Endodermal cell (in vitro differentiated cells): ENCODE measurements around the gene CDRT4. TPM values are rescaled to one million over a fixed set of nuclear protein-coding genes. Genes with fewer than 3 reads are reported as not detected.

Experiments
- DNase-seq: peaks from one replicate; pipeline ENCODE4 v3.0.0-alpha.2; 2017
- H3K27ac ChIP-seq: 2 replicates; pipeline ENCODE4 v1.5.1; 2013; ENCODE audit warnings: mild to moderate bottlenecking, low read depth, low read length, moderate library complexity
- H3K27me3 ChIP-seq: 2 replicates; pipeline ENCODE4 v1.6.1; 2013; ENCODE audit warnings: mild to moderate bottlenecking, low read length, moderate library complexity; ENCODE audit not compliant: insufficient read depth, control insufficient read depth, poor library complexity, severe bottlenecking
- H3K36me3 ChIP-seq: 2 replicates; pipeline ENCODE4 v1.7.0; 2013; ENCODE audit warnings: mild to moderate bottlenecking, low read length, moderate library complexity; ENCODE audit not compliant: control insufficient read depth, insufficient read depth
- H3K4me1 ChIP-seq: one replicate; pipeline ENCODE4 v1.7.0; 2013; ENCODE audit warnings: low read length; ENCODE audit not compliant: control insufficient read depth, insufficient read depth
- H3K4me3 ChIP-seq: 2 replicates; pipeline ENCODE4 v1.5.1; 2013; ENCODE audit warnings: mild to moderate bottlenecking, low read length, moderate library complexity
- H3K9ac ChIP-seq: 2 replicates; pipeline ENCODE4 v1.6.1; 2013; ENCODE audit warnings: mild to moderate bottlenecking, low read length, moderate library complexity; ENCODE audit not compliant: poor library complexity, severe bottlenecking; ENCODE audit errors: extremely low read depth
- H3K9me3 ChIP-seq: 2 replicates; pipeline ENCODE4 v1.6.1; 2013; ENCODE audit warnings: mild to moderate bottlenecking, low read length, moderate library complexity; ENCODE audit not compliant: control insufficient read depth
- H3K27ac Mint-ChIP-seq: 2 replicates; pipeline ENCODE4 v1.8.0; 2020; ENCODE audit warnings: mixed read lengths
- H3K27me3 Mint-ChIP-seq: 2 replicates; pipeline ENCODE4 v1.8.0; 2021; ENCODE audit warnings: mild to moderate bottlenecking, mixed read lengths; ENCODE audit not compliant: insufficient read depth
- H3K36me3 Mint-ChIP-seq: 2 replicates; pipeline ENCODE4 v1.8.0; 2020; ENCODE audit warnings: low read depth, mixed read lengths
- H3K4me1 Mint-ChIP-seq: 2 replicates; pipeline ENCODE4 v1.8.0; 2020; ENCODE audit warnings: mixed read lengths
- H3K4me3 Mint-ChIP-seq: 2 replicates; pipeline ENCODE4 v1.8.0; 2020; ENCODE audit warnings: mild to moderate bottlenecking, moderate library complexity, mixed read lengths
- H3K9me3 Mint-ChIP-seq: 2 replicates; pipeline ENCODE4 v1.8.0; 2020; ENCODE audit warnings: mild to moderate bottlenecking, mixed read lengths
- WGBS, 2 experiments: methylation state at CpG; one replicate each; pipeline versions ENCODE4 v1.1.5 to v1.1.7; 2013; ENCODE audit warnings: missing lambda C conversion rate in 2 of 2, mixed read lengths in 1 of 2; ENCODE audit not compliant: insufficient coverage in 1 of 2, insufficient read length in 1 of 2; 5-methylcytosine and 5-hydroxymethylcytosine counted together
- total RNA-seq, 2 donors: library from RNA; stranded (reverse); fragmentation: NEBNext Ultra II Directional in 1 of 2; extraction: Animal tissue kit (Norgen Biotek cat#: 25700) in 1 of 2; gene quantifications; 2 replicates in 1 of 2; 3 replicates in 1 of 2; pipeline ENCODE4 v1.2.1, GENCODE V29; 2021
- TF ChIP-seq, protein P1 (sequence below): fragments of 200-600 bp; sonication (generic); conservative IDR thresholded peaks from 2 replicates; pipeline ENCODE4 v1.5.0; 2021; ENCODE audit warnings: antibody characterized with exemption, mild to moderate bottlenecking

The CDRT4 gene
- total RNA-seq, 2 donors from 2014 or later, result 16.4 to 39.7 TPM

DNA sequence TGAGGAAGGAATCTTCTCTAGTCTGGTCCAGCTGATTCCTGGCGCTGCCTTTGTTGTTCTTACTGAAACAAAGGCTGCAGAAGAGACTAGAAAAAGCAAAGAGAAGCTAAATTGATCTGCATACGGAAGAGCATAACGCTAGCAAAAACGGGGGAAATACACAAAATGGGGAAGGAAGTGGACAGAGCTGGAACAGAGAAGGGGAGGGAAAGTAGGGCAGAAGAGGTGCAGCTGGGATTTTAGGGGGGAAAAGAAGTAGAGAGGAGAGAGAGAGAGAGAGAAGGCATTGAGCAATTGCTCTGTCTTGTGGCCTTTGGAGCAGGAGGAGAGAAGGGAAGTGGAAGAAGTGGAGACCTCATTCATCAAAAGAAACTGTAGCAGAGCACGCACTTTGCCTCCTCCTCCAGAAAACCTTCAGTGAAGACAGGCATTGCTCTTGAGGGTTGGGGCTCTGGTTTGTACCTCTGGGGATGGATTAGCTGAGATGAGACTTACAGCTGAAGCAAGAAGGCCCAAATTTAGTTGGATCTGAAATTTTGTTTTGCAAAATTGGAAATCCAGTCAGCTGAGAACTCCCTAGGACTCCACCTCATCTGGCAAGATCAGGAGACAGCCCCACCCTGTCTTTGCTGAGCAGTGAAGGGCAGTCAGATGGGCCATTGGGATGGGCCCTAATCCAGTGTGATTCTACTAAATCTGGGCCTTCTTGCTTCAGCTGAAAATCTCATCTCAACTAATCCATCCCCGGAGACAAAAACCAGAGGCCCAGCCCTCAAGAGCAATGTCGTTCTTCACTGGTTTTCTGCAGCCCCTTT, 55.8 kb downstream of the CDRT4 start:
- Mint-ChIP-seq H3K27ac (no peak overlapping the region), H3K4me3 (no peak overlapping the region), H3K4me1 (no peaks in the 10 kb centered on the region), H3K27me3 (no peaks in the 10 kb centered on the region), H3K9me3 (no peaks in the 10 kb centered on the region), H3K36me3 (no peaks in the 10 kb centered on the region)
- no peak overlapping the region for H3K4me3 ChIP-seq
- no peaks in the 10 kb centered on the region for H3K9me3 ChIP-seq
- H3K36me3 ChIP-seq, result no peaks in the 10 kb centered on the region
- H3K27ac ChIP-seq, result no peak overlapping the region
- no peak for DNase-seq
- WGBS, 2 experiments, result 92 to 96% methylated on average over 6 to 7 of the region's 7 CpGs
- no peaks in the 10 kb centered on the region for H3K27me3 ChIP-seq
- H3K9ac ChIP-seq, result no peak overlapping the region
- TF ChIP-seq, protein P1, sequence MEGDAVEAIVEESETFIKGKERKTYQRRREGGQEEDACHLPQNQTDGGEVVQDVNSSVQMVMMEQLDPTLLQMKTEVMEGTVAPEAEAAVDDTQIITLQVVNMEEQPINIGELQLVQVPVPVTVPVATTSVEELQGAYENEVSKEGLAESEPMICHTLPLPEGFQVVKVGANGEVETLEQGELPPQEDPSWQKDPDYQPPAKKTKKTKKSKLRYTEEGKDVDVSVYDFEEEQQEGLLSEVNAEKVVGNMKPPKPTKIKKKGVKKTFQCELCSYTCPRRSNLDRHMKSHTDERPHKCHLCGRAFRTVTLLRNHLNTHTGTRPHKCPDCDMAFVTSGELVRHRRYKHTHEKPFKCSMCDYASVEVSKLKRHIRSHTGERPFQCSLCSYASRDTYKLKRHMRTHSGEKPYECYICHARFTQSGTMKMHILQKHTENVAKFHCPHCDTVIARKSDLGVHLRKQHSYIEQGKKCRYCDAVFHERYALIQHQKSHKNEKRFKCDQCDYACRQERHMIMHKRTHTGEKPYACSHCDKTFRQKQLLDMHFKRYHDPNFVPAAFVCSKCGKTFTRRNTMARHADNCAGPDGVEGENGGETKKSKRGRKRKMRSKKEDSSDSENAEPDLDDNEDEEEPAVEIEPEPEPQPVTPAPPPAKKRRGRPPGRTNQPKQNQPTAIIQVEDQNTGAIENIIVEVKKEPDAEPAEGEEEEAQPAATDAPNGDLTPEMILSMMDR, result no peak
- H3K4me1 ChIP-seq, result no peaks in the 10 kb centered on the region

DNA sequence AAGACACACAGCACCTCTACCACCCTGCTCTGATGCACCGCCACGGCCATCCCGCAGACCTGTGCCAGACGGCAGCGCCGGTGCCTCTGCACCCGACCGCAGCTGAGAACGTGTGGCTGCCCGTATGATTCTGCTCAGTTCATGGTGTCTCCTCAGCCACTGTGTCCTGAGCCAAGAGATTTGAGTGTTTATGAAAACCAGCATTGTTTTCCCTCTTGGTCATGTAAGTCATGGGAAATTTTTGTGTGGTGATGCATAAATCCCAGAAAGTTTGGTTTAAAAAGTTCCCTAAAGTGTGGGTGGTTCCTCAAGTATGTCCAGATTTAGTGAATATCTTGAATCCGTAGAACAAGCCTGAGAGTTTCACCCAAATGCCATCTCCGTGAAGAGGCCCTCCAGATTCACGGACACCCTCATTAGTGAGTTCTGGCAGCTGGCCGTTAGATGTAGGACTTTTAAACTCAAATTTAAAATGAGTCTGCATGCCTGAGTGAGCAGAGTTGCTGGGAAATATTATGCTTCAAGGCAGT, 57.6 kb downstream of the CDRT4 start:
- Mint-ChIP-seq H3K27me3 (no peaks in the 10 kb centered on the region), H3K9me3 (no peaks in the 10 kb centered on the region), H3K4me3 (no peak overlapping the region), H3K36me3 (no peaks in the 10 kb centered on the region), H3K27ac (no peak overlapping the region), H3K4me1 (no peaks in the 10 kb centered on the region)
- no peaks in the 10 kb centered on the region for H3K27me3 ChIP-seq
- no peaks in the 10 kb centered on the region for H3K4me1 ChIP-seq
- H3K27ac ChIP-seq, result no peak overlapping the region
- WGBS, 2 experiments, result 93 to 98% methylated on average over 10 to 14 of the region's 14 CpGs
- TF ChIP-seq, protein P1, result no peak
- no peaks in the 10 kb centered on the region for H3K36me3 ChIP-seq
- no peak for DNase-seq
- H3K4me3 ChIP-seq, result no peak overlapping the region
- no peaks in the 10 kb centered on the region for H3K9me3 ChIP-seq
- H3K9ac ChIP-seq, result no peak overlapping the region

DNA sequence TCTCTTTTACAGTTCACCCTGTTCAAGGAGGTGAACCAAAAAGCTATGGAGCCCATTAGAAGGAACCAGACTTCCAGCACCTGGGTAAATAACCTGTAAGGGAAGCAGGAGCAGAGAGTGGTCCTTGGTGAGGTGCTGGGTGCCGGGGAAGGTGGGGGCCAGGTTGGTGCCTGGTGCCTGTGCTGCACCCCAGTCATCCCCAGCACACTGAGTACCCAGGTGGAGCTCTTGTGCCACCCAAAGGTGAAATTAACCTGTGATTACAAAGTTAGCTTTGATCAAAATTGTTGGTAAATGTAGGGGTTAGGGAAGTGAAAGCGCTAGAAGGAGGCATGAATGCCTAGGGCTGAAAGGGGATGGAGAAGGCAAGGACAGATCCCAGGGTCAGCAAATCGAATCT, 58.6 kb downstream of the CDRT4 start:
- no peak overlapping the region for H3K9ac ChIP-seq
- no peaks in the 10 kb centered on the region for H3K27me3 Mint-ChIP-seq
- no peaks in the 10 kb centered on the region for H3K9me3 Mint-ChIP-seq
- H3K4me1 Mint-ChIP-seq, result no peaks in the 10 kb centered on the region
- no peak overlapping the region for H3K4me3 ChIP-seq
- H3K9me3 ChIP-seq, result no peaks in the 10 kb centered on the region
- no peaks in the 10 kb centered on the region for H3K36me3 Mint-ChIP-seq
- H3K27me3 ChIP-seq, result no peaks in the 10 kb centered on the region
- WGBS, 2 experiments, result 93 to 94% methylated on average over 3 of the region's 3 CpGs
- H3K4me3 Mint-ChIP-seq, result no peak overlapping the region
- DNase-seq, result no peak
- H3K4me1 ChIP-seq, result no peaks in the 10 kb centered on the region
- H3K36me3 ChIP-seq, result no peaks in the 10 kb centered on the region
- no peak overlapping the region for H3K27ac Mint-ChIP-seq
- H3K27ac ChIP-seq, result no peak overlapping the region
- TF ChIP-seq, protein P1, result no peak
